Stimulated activated CD4-positive, alpha-beta T cell treated with anti-CD3 and anti-CD28 coated beads, Interleukin-1b, Interleukin-23, amount 100 ng/mL, for 24 hours (primary cell): ENCODE measurements around the gene TACC3.

ENCODE experiments used
- DNase-seq, 4 experiments: peaks; one replicate each; pipeline ENCODE4 v3.0.0-alpha.2; 2020; ENCODE audit warnings: low read depth in 4 of 4, low spot score in 1 of 4

TACC3 gene

GRCh38 chr4:1771555-1772305 is 50.4 kb downstream of the TACC3 start:
- DNase-seq = no peak

GRCh38 chr4:1772853-1773538 is 51.7 kb downstream of the TACC3 start:
- no peak for DNase-seq

GRCh38 chr4:1773754-1774153 is 52.4 kb downstream of the TACC3 start:
- no peak for DNase-seq

- no peak for DNase-seq
Observed at GRCh38 chr4:1775731-1776500, 54.6 kb downstream of the TACC3 start.

GRCh38 chr4:1776521-1777161 is 55.3 kb downstream of the TACC3 start:
- no peak for DNase-seq

- DNase-seq = no peak
Observed at GRCh38 chr4:1777822-1778641, 56.7 kb downstream of the TACC3 start.

GRCh38 chr4:1778642-1779392 is 57.5 kb downstream of the TACC3 start:
- DNase-seq = no peak

GRCh38 chr4:1779588-1780382 is 58.5 kb downstream of the TACC3 start:
- DNase-seq = no peak

- DNase-seq = no peak
Observed at GRCh38 chr4:1780435-1780834, 59.1 kb downstream of the TACC3 start.

GRCh38 chr4:1783015-1783414 is 61.7 kb downstream of the TACC3 start:
- no peak for DNase-seq

- no peak for DNase-seq
Observed at GRCh38 chr4:1783970-1784369, 62.6 kb downstream of the TACC3 start.

GRCh38 chr4:1784395-1784788 is 63.1 kb downstream of the TACC3 start:
- no peak for DNase-seq

GRCh38 chr4:1784789-1785591 is 63.7 kb downstream of the TACC3 start:
- DNase-seq = no peak

- no peak for DNase-seq
Observed at GRCh38 chr4:1785592-1785991, 64.3 kb downstream of the TACC3 start.

GRCh38 chr4:1786544-1787362 is 65.4 kb downstream of the TACC3 start:
- no peak for DNase-seq

- DNase-seq = no peak
Observed at GRCh38 chr4:1787411-1788077, 66.2 kb downstream of the TACC3 start.
